SH-SY5Y (cell line): Measurements from ENCODE around the gene IQCN.

Source experiments
- GATA2 ChIP-seq: IDR thresholded peaks from 2 replicates; pipeline ENCODE4 v1.6.1; 2011; ENCODE audit warnings: mild to moderate bottlenecking, low read depth, low read length
- GATA3 ChIP-seq: IDR thresholded peaks from 2 replicates; pipeline ENCODE4 v1.6.1; 2011; ENCODE audit warnings: low read depth, mild to moderate bottlenecking, low read length, moderate library complexity

GRCh38 chr19:18284712-18285360, 10.6 kb upstream of the IQCN start:
- TF ChIP-seq GATA3 = no peak
- no peak for TF ChIP-seq GATA2
